ENCODE data around the gene CDH13.

Gene CDH13

DNA sequence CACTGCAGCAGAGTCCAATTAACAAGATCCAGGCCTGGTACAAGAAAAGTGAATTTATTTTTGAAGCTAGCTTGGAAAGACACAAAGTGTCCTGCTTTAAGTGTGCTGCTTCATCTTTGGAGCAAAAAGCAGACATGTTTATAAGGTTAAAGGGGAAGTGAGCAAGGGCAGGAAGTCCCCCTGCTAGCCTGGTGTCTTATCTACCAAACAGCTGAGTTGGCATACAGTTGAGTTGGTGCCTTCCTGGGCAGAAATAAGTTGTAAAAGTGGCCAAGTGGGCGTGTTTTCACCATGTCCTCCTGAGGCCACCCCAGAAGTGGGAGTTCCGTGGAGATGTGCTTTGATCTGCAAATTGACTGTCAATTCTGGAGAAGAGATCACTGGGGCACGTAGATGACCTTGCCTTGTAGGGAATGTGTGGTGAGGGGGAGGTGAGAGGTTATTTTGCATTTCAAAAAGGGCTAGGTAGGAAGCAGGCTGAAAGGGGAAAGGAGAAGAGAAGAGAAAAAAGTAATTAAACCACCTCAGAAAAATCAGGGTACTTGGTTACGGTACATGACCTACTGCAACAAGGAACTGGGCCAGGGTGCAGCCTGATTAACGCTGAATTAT lies 1142.7 kb downstream of the CDH13 start:
- Histone ChIP-seq H3K4me3 (replicated peaks; ENCODE audit: insufficient read depth, low read length) (no peak overlapping the region), H3K27me3 (ENCODE audit: insufficient read depth, poor library complexity, severe bottlenecking) (no peaks in the 10 kb centered on the region), H3K27ac (replicated peaks) (no peak overlapping the region)
- TF ChIP-seq, protein P1, sequence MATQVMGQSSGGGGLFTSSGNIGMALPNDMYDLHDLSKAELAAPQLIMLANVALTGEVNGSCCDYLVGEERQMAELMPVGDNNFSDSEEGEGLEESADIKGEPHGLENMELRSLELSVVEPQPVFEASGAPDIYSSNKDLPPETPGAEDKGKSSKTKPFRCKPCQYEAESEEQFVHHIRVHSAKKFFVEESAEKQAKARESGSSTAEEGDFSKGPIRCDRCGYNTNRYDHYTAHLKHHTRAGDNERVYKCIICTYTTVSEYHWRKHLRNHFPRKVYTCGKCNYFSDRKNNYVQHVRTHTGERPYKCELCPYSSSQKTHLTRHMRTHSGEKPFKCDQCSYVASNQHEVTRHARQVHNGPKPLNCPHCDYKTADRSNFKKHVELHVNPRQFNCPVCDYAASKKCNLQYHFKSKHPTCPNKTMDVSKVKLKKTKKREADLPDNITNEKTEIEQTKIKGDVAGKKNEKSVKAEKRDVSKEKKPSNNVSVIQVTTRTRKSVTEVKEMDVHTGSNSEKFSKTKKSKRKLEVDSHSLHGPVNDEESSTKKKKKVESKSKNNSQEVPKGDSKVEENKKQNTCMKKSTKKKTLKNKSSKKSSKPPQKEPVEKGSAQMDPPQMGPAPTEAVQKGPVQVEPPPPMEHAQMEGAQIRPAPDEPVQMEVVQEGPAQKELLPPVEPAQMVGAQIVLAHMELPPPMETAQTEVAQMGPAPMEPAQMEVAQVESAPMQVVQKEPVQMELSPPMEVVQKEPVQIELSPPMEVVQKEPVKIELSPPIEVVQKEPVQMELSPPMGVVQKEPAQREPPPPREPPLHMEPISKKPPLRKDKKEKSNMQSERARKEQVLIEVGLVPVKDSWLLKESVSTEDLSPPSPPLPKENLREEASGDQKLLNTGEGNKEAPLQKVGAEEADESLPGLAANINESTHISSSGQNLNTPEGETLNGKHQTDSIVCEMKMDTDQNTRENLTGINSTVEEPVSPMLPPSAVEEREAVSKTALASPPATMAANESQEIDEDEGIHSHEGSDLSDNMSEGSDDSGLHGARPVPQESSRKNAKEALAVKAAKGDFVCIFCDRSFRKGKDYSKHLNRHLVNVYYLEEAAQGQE (IDR thresholded peaks at IDR 0.05; ENCODE audit: insufficient replicate concordance, low read depth) = no peak
- no peak for DNase-seq (ENCODE audit: low read depth in 1 of 2, low spot score in 1 of 2)

DNA sequence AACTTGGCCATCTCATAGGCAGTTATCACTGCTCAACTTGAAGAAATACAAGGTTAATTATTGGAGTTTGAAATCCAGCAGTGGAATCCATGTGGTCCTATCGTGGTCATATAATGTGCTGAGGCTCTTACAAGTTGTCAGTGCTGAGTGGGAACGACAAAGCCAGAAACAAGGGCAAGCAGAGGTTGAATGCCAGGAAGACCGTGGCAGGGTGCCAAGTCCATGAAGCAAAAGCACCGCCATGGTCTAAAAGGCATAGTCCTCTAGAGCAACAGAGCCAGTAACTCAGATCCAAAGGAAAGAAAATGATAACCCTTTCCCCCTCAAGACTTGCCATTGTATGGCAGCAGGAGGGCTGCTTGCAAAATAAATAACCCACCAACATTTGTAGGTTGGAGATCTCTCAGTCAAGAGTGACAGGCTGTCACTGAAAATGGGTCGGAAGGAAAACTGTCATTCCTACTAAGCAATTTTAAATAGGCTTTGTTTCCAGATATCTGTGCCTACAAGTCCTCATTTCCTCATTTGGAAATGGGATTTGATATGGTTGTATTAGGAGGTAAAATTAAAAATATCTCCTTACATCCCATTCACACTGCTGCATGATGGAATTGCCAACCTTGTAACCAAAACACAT lies 1144.7 kb downstream of the CDH13 start:
- H3K27me3 ChIP-seq (ENCODE audit: insufficient read depth, poor library complexity, severe bottlenecking) = no peaks in the 10 kb centered on the region
- no peak for DNase-seq (ENCODE audit: low read depth in 1 of 2, low spot score in 1 of 2)
- no peak overlapping the region for H3K4me3 ChIP-seq (replicated peaks; ENCODE audit: insufficient read depth, low read length)
- TF ChIP-seq, protein P2, sequence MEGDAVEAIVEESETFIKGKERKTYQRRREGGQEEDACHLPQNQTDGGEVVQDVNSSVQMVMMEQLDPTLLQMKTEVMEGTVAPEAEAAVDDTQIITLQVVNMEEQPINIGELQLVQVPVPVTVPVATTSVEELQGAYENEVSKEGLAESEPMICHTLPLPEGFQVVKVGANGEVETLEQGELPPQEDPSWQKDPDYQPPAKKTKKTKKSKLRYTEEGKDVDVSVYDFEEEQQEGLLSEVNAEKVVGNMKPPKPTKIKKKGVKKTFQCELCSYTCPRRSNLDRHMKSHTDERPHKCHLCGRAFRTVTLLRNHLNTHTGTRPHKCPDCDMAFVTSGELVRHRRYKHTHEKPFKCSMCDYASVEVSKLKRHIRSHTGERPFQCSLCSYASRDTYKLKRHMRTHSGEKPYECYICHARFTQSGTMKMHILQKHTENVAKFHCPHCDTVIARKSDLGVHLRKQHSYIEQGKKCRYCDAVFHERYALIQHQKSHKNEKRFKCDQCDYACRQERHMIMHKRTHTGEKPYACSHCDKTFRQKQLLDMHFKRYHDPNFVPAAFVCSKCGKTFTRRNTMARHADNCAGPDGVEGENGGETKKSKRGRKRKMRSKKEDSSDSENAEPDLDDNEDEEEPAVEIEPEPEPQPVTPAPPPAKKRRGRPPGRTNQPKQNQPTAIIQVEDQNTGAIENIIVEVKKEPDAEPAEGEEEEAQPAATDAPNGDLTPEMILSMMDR (IDR thresholded peaks at IDR 0.05; ENCODE audit: insufficient read depth, low read length) = no peak
- TF ChIP-seq GABPA (IDR thresholded peaks at IDR 0.05; ENCODE audit: low read depth) (no peak), SPI1 (IDR thresholded peaks at IDR 0.05; ENCODE audit: borderline replicate concordance, low read depth) (no peak)
- no peak overlapping the region for H3K27ac ChIP-seq (replicated peaks)

DNA sequence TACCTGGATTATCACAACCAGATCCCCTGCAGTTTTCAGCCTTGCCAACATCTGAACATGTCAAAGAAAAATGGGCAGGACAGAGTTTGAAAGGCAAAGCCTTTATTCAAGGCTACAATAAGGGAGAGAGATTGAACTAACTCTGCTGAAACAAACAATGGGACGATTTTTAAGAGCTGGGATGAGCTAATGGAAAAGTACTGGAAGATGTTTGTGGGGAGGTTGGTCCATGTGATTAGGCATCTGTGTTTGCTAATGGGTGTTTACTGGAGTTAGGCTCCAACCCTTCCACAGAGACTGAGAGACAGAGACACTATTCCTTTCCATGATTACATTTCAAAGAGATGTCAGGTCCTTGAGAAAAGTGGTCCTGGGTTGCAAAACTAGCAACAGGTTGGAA lies 1146.0 kb downstream of the CDH13 start:
- TF ChIP-seq POLR2AphosphoS5 (IDR thresholded peaks at IDR 0.05; ENCODE audit: low read depth) (no peak), GABPA (IDR thresholded peaks at IDR 0.05; ENCODE audit: low read depth) (no peak), SPI1 (IDR thresholded peaks at IDR 0.05; ENCODE audit: borderline replicate concordance, low read depth) (no peak)
- TF ChIP-seq, protein P2 (IDR thresholded peaks at IDR 0.05; ENCODE audit: insufficient read depth, low read length) = no peak
- TF ChIP-seq, protein P1 (IDR thresholded peaks at IDR 0.05; ENCODE audit: insufficient replicate concordance, low read depth) = no peak
- DNase-seq (ENCODE audit: low read depth in 1 of 2, low spot score in 1 of 2) = no peak
- Histone ChIP-seq H3K27ac (replicated peaks) (no peak overlapping the region), H3K4me3 (replicated peaks; ENCODE audit: insufficient read depth, low read length) (no peak overlapping the region), H3K27me3 (ENCODE audit: insufficient read depth, poor library complexity, severe bottlenecking) (no peaks in the 10 kb centered on the region)

DNA sequence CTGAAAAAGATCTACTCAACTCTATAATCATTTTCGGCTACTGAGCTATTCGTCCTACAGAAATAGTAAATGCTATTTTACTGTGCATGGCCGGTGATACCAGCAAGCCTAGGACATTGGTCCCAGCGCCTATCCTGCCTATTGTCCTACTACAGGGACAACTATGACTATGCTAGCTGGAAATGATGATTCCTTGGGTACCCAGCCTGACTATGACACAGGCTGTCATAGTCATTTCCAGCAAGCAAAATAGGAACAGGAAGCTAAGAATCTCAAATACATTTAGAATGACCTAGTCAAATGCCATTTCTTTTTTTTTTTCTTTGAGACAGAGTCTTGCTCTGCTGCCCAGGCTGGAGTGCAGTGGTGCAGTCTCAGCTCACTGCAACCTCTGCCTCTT lies 1147.3 kb downstream of the CDH13 start:
- Histone ChIP-seq H3K4me3 (replicated peaks; ENCODE audit: insufficient read depth, low read length) (no peak overlapping the region), H3K27ac (replicated peaks) (no peak overlapping the region), H3K27me3 (ENCODE audit: insufficient read depth, poor library complexity, severe bottlenecking) (no peaks in the 10 kb centered on the region)
- TF ChIP-seq, protein P2 (IDR thresholded peaks at IDR 0.05; ENCODE audit: insufficient read depth, low read length) = no peak
- no peak for TF ChIP-seq GABPA (IDR thresholded peaks at IDR 0.05; ENCODE audit: low read depth)
- DNase-seq (ENCODE audit: low read depth in 1 of 2, low spot score in 1 of 2) = no peak
